D721Med (cell line): ENCODE results near the gene ISG15.

Experiments
- DNase-seq: peaks from one replicate; pipeline ENCODE4 v3.0.0; 2011; ENCODE audit warnings: low spot score; ENCODE audit not compliant: insufficient read length
- FAIRE-seq: peaks from 2 replicates; lab custom pipeline; 2011; peaks lifted over from hg19 to GRCh38; lab: Jason Lieb, UNC
- CTCF ChIP-seq: IDR thresholded peaks from 2 replicates; pipeline ENCODE4 v1.5.1; 2012; ENCODE audit warnings: mild to moderate bottlenecking, control low read depth; ENCODE audit not compliant: insufficient read depth; ENCODE audit errors: missing control alignments

The ISG15 gene

GRCh38 chr1:1059494-1060280, 46.4 kb downstream of the ISG15 start:
- FAIRE-seq (no peak), DNase-seq (peak; percentile 78)
- TF ChIP-seq CTCF = no peak

GRCh38 chr1:1060281-1061000, 47.1 kb downstream of the ISG15 start:
- no peak for TF ChIP-seq CTCF
- no peak for FAIRE-seq
- DNase-seq = no peak

- DNase-seq (no peak), FAIRE-seq (no peak)
- TF ChIP-seq CTCF = no peak
These were observed 48.5 kb downstream of the ISG15 start for GRCh38 chr1:1061682-1062345.

- no peak for FAIRE-seq
- TF ChIP-seq CTCF = no peak
- no peak for DNase-seq
These were observed 49.3 kb downstream of the ISG15 start for GRCh38 chr1:1062348-1063163.

GRCh38 chr1:1063261-1063944, 50.1 kb downstream of the ISG15 start:
- FAIRE-seq (no peak), DNase-seq (no peak)
- TF ChIP-seq CTCF = no peak
